ENCODE results near the gene ETS1.

GRCh38 chr11:128599729-128600128, 12.4 kb upstream of the ETS1 start:
- TF ChIP-seq CTCF (IDR thresholded peaks at IDR 0.05) (no peak), POLR2A (IDR thresholded peaks at IDR 0.05) (no peak)

Measured in Peyer's patch (tissue), 4 donors.